ENCODE data around the gene DYDC1. TPM values are rescaled to one million over a fixed set of nuclear protein-coding genes. Genes with fewer than 3 reads are reported as not detected.

DYDC1 gene
- total RNA-seq = not detected in 2 replicates
- polyA plus RNA-seq = not detected in 2 replicates
- polyA plus RNA-seq (2011; cell fraction: cytosol; rRNA removed) = not detected in 2 replicates
- not detected in 2 replicates for polyA plus RNA-seq (2011; cell fraction: nucleus; rRNA removed)
- not detected in 2 replicates for polyA plus RNA-seq (2012)
- polyA minus RNA-seq = not detected in 2 replicates
- polyA minus RNA-seq (2011; cell fraction: cytosol; rRNA and poly(A)+ RNA removed) = not detected
- not detected in 2 replicates for polyA minus RNA-seq (2011; cell fraction: nucleus; rRNA and poly(A)+ RNA removed)
- Bru-seq, nascent RNA = not detected
- BruChase-seq, experiment 1, labeled RNA remaining after a 6-hour chase = percentile 8 among the genes with signal in this experiment
- percentile 5 among the genes with signal in this experiment for BruChase-seq, experiment 2, labeled RNA remaining after a 2-hour chase
- long read RNA-seq = 0 reads

DNA sequence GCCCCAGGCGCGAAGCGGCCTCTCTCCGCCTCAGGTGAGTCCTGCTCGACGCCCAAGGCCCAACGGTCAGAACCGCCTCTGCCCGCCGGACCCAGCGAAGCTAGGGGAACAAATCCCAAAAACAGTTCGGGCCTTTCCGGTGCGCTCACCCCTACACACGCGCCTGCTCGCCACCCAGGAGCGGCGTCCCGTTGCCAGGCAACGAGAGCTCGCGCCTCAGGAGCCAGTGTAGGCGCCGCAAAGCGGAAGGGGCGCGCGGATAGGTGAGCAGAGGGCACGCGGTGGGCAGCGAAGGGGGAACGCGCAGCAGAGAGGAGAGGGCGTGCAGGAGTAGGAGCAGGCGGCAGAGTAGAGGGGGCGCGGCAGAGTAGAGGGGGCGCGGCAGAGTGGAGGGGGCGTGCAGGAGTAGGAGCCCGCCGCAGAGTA, at the start of gene DYDC1, which contains the start of gene DYDC2:
Gene DYDC1, minus strand, starts transcription at position 193 of the 426 bp plus-strand sequence. CDS start 4,154 bp downstream, outside the sequence.
Gene DYDC2, plus strand, starts transcription at position 219 of the 426 bp plus-strand sequence. CDS start 5,663 bp downstream, outside the sequence.
- Histone ChIP-seq H3K9me3 (replicated peaks; ENCODE audit: control insufficient read depth, insufficient read depth, low read length) (no peaks in the 10 kb centered on the region), H3K27ac (ENCODE audit: insufficient read depth, low read depth, low read length) (no peak within 1 kb of the TSS), H3K9ac (replicated peaks; ENCODE audit: extremely low read depth, insufficient read depth, low read length) (no peak within 1 kb of the TSS), H3K4me1 (ENCODE audit: control insufficient read depth, extremely low read depth, insufficient read depth, low read length) (peaks cover 3% of the 10 kb centered on the region), H4K20me1 (replicated peaks; ENCODE audit: control insufficient read depth, extremely low read depth, insufficient read depth, low read length) (no peaks in the 10 kb centered on the region), H3K36me3 (ENCODE audit: control insufficient read depth in 2 of 2, extremely low read depth in 1 of 2, insufficient read depth in 2 of 2, low read length in 2 of 2) (no peaks in the 10 kb centered on the region), H3K79me2 (ENCODE audit: control insufficient read depth, insufficient read depth, low read length) (no peaks in the 10 kb centered on the region), H3K9me1 (replicated peaks; ENCODE audit: control insufficient read depth, extremely low read depth, insufficient read depth, low read length) (no peaks in the 10 kb centered on the region), H3K4me3 (replicated peaks in 1 of 3; ENCODE audit: insufficient read depth in 1 of 3, low read depth in 1 of 3, low read length in 3 of 3) (peak within 1 kb of the TSS in 1 of 3 experiments; percentile 20), H3K27me3 (ENCODE audit: control insufficient read depth in 2 of 2, insufficient read depth in 2 of 2, low read length in 2 of 2) (peaks cover 29 to 32% of the 10 kb centered on the region in 2 experiments), H3K4me2 (ENCODE audit: insufficient read depth, low read length) (no peak within 1 kb of the TSS), H2AFZ (ENCODE audit: low read depth, low read length) (peak within 1 kb of the TSS; percentile 38)
- peak; percentile 62 for TF ChIP-seq EZH2 (IDR thresholded peaks at IDR 0.05; ENCODE audit: borderline replicate concordance, low read depth, low read length, severe bottlenecking)
- TF ChIP-seq POLR2AphosphoS5 (IDR thresholded peaks at IDR 0.05; ENCODE audit: insufficient read depth, low read depth, low read length) = no peak
- no TSS peak for BruUV-seq (replicated peaks)
- ChIA-PET POLR2A (no interaction called here), CTCF (no interaction called here)
- dilution Hi-C loops (cut with MboI; ENCODE audit: extremely low pct_ligation_motif_present, low sequenced_read_pairs) = no loop called here
- FAIRE-seq = no peak
- DNase-seq (ENCODE audit: low read depth, low spot score) = no peak
- intact Hi-C loops (cut with micrococcal nuclease) = no loop called here

- TF ChIP-seq POLR2A (IDR thresholded peaks at IDR 0.05; ENCODE audit: low read depth, low read length) (no peak), EZH2 (IDR thresholded peaks at IDR 0.05; ENCODE audit: borderline replicate concordance, low read depth, low read length, severe bottlenecking) (no peak), POLR2AphosphoS5 (IDR thresholded peaks at IDR 0.05; ENCODE audit: insufficient read depth, low read depth, low read length) (no peak), JUN (IDR thresholded peaks at IDR 0.05; ENCODE audit: borderline replicate concordance, insufficient read depth, insufficient read length, low read depth) (no peak), MYC (IDR thresholded peaks at IDR 0.05; ENCODE audit: low read depth, low read length) (no peak), FOS (IDR thresholded peaks at IDR 0.05; ENCODE audit: borderline replicate concordance, insufficient read depth, low read length) (no peak), GATA2 (IDR thresholded peaks at IDR 0.05; ENCODE audit: insufficient read depth, insufficient read length, low read depth, low read length) (no peak)
- TF ChIP-seq, protein P1, sequence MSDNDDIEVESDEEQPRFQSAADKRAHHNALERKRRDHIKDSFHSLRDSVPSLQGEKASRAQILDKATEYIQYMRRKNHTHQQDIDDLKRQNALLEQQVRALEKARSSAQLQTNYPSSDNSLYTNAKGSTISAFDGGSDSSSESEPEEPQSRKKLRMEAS (IDR thresholded peaks at IDR 0.05; ENCODE audit: insufficient read depth, insufficient read length) = no peak
- Histone ChIP-seq H3K36me3 (ENCODE audit: control insufficient read depth in 2 of 2, extremely low read depth in 1 of 2, insufficient read depth in 2 of 2, low read length in 2 of 2) (no peaks in the 10 kb centered on the region), H4K20me1 (replicated peaks; ENCODE audit: control insufficient read depth, extremely low read depth, insufficient read depth, low read length) (no peaks in the 10 kb centered on the region), H3K4me2 (ENCODE audit: insufficient read depth, low read length) (no peak overlapping the region), H3K9me1 (replicated peaks; ENCODE audit: control insufficient read depth, extremely low read depth, insufficient read depth, low read length) (no peaks in the 10 kb centered on the region), H2AFZ (ENCODE audit: low read depth, low read length) (no peak overlapping the region), H3K4me3 (replicated peaks in 1 of 3; ENCODE audit: insufficient read depth in 1 of 3, low read depth in 1 of 3, low read length in 3 of 3) (no peak overlapping the region), H3K9me3 (replicated peaks; ENCODE audit: control insufficient read depth, insufficient read depth, low read length) (no peaks in the 10 kb centered on the region), H3K79me2 (ENCODE audit: control insufficient read depth, insufficient read depth, low read length) (peaks cover 28% of the 10 kb centered on the region), H3K9ac (replicated peaks; ENCODE audit: extremely low read depth, insufficient read depth, low read length) (no peak overlapping the region), H3K4me1 (ENCODE audit: control insufficient read depth, extremely low read depth, insufficient read depth, low read length) (peaks cover 21% of the 10 kb centered on the region), H3K27ac (ENCODE audit: insufficient read depth, low read depth, low read length) (no peak overlapping the region), H3K27me3 (ENCODE audit: control insufficient read depth in 2 of 2, insufficient read depth in 2 of 2, low read length in 2 of 2) (no peaks in the 10 kb centered on the region)
- dilution Hi-C loops (cut with MboI; ENCODE audit: extremely low pct_ligation_motif_present, low sequenced_read_pairs) (no loop called here), intact Hi-C loops (cut with micrococcal nuclease) (no loop called here)
- FAIRE-seq (no peak), DNase-seq (ENCODE audit: low read depth, low spot score) (peak; percentile 34)
- no TSS peak for BruUV-seq (replicated peaks)
- ChIA-PET POLR2A (no interaction called here), CTCF (interaction anchor here (1.0 to 1.2 kb wide), 6 partner anchors 10 to 190 kb away, joined by 3 to 4 read pairs (median 3); no protein-coding TSS in a partner anchor)
Measured at GRCh38 chr10:80406204-80406603, 49.6 kb upstream of the DYDC1 start.

All from endothelial cell of umbilical vein (primary cell).